ENCODE data around the gene BMF.

BMF gene

GRCh38 chr15:40065166-40065565 is 43.5 kb downstream of the BMF start:
- DNase-seq (ENCODE audit: low spot score), result no peak

GRCh38 chr15:40064231-40064894 is 44.3 kb downstream of the BMF start:
- DNase-seq (ENCODE audit: low spot score), result no peak

GRCh38 chr15:40063563-40064011 is 45.1 kb downstream of the BMF start:
- DNase-seq (ENCODE audit: low spot score), result no peak

- no peak for DNase-seq (ENCODE audit: low spot score)
Observed at GRCh38 chr15:40062816-40063562, 45.7 kb downstream of the BMF start.

GRCh38 chr15:40061212-40061901 is 47.3 kb downstream of the BMF start:
- DNase-seq (ENCODE audit: low spot score), result no peak

GRCh38 chr15:40060236-40060961 is 48.3 kb downstream of the BMF start:
- no peak for DNase-seq (ENCODE audit: low spot score)

- no peak for DNase-seq (ENCODE audit: low spot score)
Observed at GRCh38 chr15:40059821-40060220, 48.9 kb downstream of the BMF start.

GRCh38 chr15:40058476-40059140 is 50.1 kb downstream of the BMF start:
- DNase-seq (ENCODE audit: low spot score), result no peak

GRCh38 chr15:40055576-40056293 is 52.9 kb downstream of the BMF start:
- DNase-seq (ENCODE audit: low spot score), result no peak

GRCh38 chr15:40054855-40055575 is 53.7 kb downstream of the BMF start:
- DNase-seq (ENCODE audit: low spot score), result peak; percentile 39

GRCh38 chr15:40054605-40054854 is 54.1 kb downstream of the BMF start:
- DNase-seq (ENCODE audit: low spot score), result no peak

- no peak for DNase-seq (ENCODE audit: low spot score)
Observed at GRCh38 chr15:40053831-40054604, 54.7 kb downstream of the BMF start.

- DNase-seq (ENCODE audit: low spot score), result no peak
Observed at GRCh38 chr15:40053079-40053830, 55.4 kb downstream of the BMF start.

- no peak for DNase-seq (ENCODE audit: low spot score)
Observed at GRCh38 chr15:40052604-40053003, 56.1 kb downstream of the BMF start.

GRCh38 chr15:40051616-40052415 is 56.9 kb downstream of the BMF start:
- DNase-seq (ENCODE audit: low spot score), result no peak

GRCh38 chr15:40050788-40051470 is 57.8 kb downstream of the BMF start:
- no peak for DNase-seq (ENCODE audit: low spot score)

GRCh38 chr15:40048926-40049475 is 59.7 kb downstream of the BMF start:
- no peak for DNase-seq (ENCODE audit: low spot score)

Measured in CD4-positive, alpha-beta T cell treated with Interleukin-6 at 100 ng/mL for 8 hours (primary cell).